Osteoblast (primary cell): ENCODE data around the gene SORCS2. TPM values are rescaled to one million over a fixed set of nuclear protein-coding genes. Genes with fewer than 3 reads are reported as not detected.

ENCODE experiments used
- DNase-seq: peaks from one replicate; pipeline ENCODE4 v3.0.0; 2011; ENCODE audit warnings: low spot score, mixed read lengths; ENCODE audit not compliant: insufficient read length; ENCODE audit errors: missing footprints
- H2AFZ ChIP-seq: 2 replicates; pipeline ENCODE4 v1.6.0; 2011; ENCODE audit warnings: mild to moderate bottlenecking, low read length
- H3K27ac ChIP-seq: 2 replicates; pipeline ENCODE4 v1.5.1; 2011; ENCODE audit warnings: mild to moderate bottlenecking, low read depth, low read length, moderate library complexity
- H3K27me3 ChIP-seq: 2 replicates; pipeline ENCODE4 v1.6.0; 2012; ENCODE audit warnings: mild to moderate bottlenecking, control low read depth, inconsistent platforms, low read length, moderate library complexity; ENCODE audit not compliant: insufficient read depth
- H3K36me3 ChIP-seq: 2 replicates; pipeline ENCODE4 v1.5.1; 2011; ENCODE audit warnings: mild to moderate bottlenecking, low read length, control low read depth, moderate library complexity; ENCODE audit not compliant: insufficient read depth
- H3K4me1 ChIP-seq: 2 replicates; pipeline ENCODE4 v1.5.1; 2011; ENCODE audit warnings: mild to moderate bottlenecking, low read length, control low read depth, moderate library complexity; ENCODE audit not compliant: insufficient read depth
- H3K4me2 ChIP-seq: 2 replicates; pipeline ENCODE4 v1.6.0; 2011; ENCODE audit warnings: mild to moderate bottlenecking, low read length; ENCODE audit not compliant: insufficient read depth
- H3K4me3 ChIP-seq: fragments of 200-600 bp; sonication (generic); 3 replicates; pipeline ENCODE4 v1.5.1; 2012; ENCODE audit warnings: mild to moderate bottlenecking, low read length, inconsistent platforms; ENCODE audit not compliant: insufficient read depth
- H3K79me2 ChIP-seq: 2 replicates; pipeline ENCODE4 v1.6.0; 2012; ENCODE audit warnings: mild to moderate bottlenecking, low read length, control low read depth, inconsistent platforms; ENCODE audit not compliant: insufficient read depth
- H3K9me3 ChIP-seq: 2 replicates; pipeline ENCODE4 v1.5.1; 2011; ENCODE audit warnings: low read depth, low read length, control low read depth
- H4K20me1 ChIP-seq: 2 replicates; pipeline ENCODE4 v1.6.0; 2012; ENCODE audit warnings: mild to moderate bottlenecking, low read length, control low read depth; ENCODE audit not compliant: insufficient read depth
- CTCF ChIP-seq: IDR thresholded peaks from 2 replicates; pipeline ENCODE4 v1.5.1; 2011; ENCODE audit warnings: mild to moderate bottlenecking, low read depth, low read length, moderate library complexity; ENCODE audit errors: extremely low read depth
- total RNA-seq: library from RNA; depleted of rRNA; stranded (reverse); fragments of >200 nt; gene quantifications from 2 replicates; pipeline ENCODE4 v1.2.3, GENCODE V29; 2012

Gene SORCS2
- total RNA-seq, 1 donor: 9.0 TPM

DNA sequence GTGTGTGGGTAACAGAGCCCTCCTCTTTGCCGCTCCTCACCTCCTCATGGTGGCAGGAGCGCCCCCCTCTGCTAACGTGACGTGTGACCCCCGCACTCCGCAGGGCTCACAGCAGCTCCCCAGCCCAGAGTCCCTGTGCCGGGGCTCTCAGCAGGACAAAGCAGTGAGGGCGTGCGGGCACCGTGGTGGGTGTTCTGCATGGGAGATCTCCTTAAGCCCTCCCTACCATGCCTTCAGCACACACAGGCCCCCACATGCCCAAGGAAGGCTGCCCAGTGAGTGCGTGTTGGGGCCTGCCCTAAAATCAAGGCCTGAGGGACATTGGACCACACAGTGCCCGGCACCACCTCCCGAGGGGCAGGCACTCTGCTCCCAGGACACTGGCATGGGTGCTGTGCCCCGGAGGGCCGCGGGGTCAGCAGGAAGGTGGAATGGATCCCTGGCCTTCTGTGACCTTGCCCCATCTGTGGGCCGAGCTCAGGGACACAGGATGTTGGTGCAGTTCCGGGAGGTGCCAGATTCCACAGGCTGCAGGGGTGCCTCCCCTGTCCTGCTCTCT is 232.3 kb downstream of the SORCS2 start:
- no peaks in the 10 kb centered on the region for H3K79me2 ChIP-seq
- no peaks in the 10 kb centered on the region for H3K27me3 ChIP-seq
- H3K27ac ChIP-seq: no peak overlapping the region
- H3K4me2 ChIP-seq: no peak overlapping the region
- no peaks in the 10 kb centered on the region for H3K36me3 ChIP-seq
- DNase-seq: peak; percentile 61
- TF ChIP-seq CTCF: no peak
- no peak overlapping the region for H2AFZ ChIP-seq
- H3K4me3 ChIP-seq: no peak overlapping the region
- no peaks in the 10 kb centered on the region for H3K9me3 ChIP-seq
- no peaks in the 10 kb centered on the region for H3K4me1 ChIP-seq
- no peaks in the 10 kb centered on the region for H4K20me1 ChIP-seq

DNA sequence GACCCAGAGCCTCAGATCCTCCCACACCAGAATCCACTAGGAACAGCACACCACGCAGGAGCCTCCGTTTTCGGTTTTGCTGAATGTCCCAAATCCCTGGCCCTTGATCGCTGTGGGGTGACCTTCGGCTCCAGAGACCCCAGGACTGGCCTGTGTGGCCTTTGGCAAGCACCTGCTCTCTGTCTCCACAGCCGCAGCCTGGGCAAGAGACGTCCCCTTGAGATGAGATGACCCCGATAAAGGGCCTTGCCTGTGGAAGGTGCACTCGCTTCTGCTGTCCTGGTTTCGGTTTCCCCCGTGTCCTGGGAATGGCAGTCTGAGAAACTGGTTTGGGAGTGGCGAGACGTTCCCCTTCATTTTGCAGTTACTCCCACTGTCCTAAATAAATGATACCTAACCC is 232.8 kb downstream of the SORCS2 start:
- peak; percentile 27 for DNase-seq
- no peaks in the 10 kb centered on the region for H3K36me3 ChIP-seq
- TF ChIP-seq CTCF: no peak
- H2AFZ ChIP-seq: no peak overlapping the region
- H3K79me2 ChIP-seq: no peaks in the 10 kb centered on the region
- H3K27me3 ChIP-seq: no peaks in the 10 kb centered on the region
- no peaks in the 10 kb centered on the region for H3K4me1 ChIP-seq
- no peaks in the 10 kb centered on the region for H4K20me1 ChIP-seq
- no peaks in the 10 kb centered on the region for H3K9me3 ChIP-seq
- no peak overlapping the region for H3K4me2 ChIP-seq
- H3K4me3 ChIP-seq: no peak overlapping the region
- no peak overlapping the region for H3K27ac ChIP-seq

DNA sequence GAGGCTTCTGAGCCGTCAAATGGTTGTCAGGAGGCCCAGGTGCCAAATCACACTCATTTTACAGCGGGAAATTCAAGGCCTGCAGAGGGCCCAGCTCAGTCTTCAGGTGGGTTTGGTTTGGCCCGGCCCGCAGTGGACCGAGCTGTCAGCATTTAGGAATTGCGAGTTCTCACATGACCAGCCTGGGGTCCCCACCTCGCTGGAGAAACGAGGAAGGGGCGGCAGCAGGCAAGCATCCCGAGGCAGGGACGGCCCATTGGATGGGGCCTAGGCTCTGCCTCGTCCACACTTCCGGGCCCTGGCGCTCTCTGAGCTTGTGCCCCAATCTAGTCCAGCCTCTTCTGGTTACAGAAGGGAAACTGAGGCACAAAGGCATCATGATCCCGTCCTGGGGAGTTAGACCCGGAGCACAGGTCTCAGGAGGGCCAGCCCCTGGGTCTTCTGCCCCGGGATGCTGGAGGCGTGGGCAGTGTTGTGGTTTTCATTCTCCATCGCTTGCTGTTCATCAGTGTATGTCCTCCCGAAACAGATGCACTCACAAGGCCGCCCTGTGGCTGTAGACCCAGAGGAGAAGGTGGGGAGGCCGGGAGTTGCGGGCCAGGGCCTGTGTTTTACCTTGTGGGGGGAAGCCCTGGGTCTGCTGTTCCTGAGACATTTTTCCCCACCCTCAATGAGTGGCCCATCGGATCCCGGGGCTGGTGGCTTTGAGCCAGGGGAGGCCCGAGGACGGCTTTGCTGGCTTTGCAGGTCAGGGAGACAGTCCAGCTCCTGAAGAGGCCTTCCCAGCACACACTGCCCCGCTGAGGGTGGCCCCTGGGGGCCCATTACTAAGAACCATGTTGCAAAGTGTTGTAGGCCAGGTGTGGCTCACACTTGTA is 233.5 kb downstream of the SORCS2 start:
- Histone ChIP-seq H3K36me3 (no peaks in the 10 kb centered on the region), H3K4me2 (no peak overlapping the region), H4K20me1 (no peaks in the 10 kb centered on the region), H3K9me3 (no peaks in the 10 kb centered on the region), H3K27ac (no peak overlapping the region), H3K27me3 (no peaks in the 10 kb centered on the region), H2AFZ (no peak overlapping the region), H3K4me1 (no peaks in the 10 kb centered on the region), H3K79me2 (no peaks in the 10 kb centered on the region), H3K4me3 (no peak overlapping the region)
- TF ChIP-seq CTCF: no peak
- DNase-seq: peak; percentile 69

- TF ChIP-seq CTCF: no peak
- Histone ChIP-seq H3K4me2 (no peak overlapping the region), H3K9me3 (no peaks in the 10 kb centered on the region), H3K27ac (no peak overlapping the region), H2AFZ (no peak overlapping the region), H3K4me3 (no peak overlapping the region), H3K4me1 (no peaks in the 10 kb centered on the region), H3K79me2 (no peaks in the 10 kb centered on the region), H3K27me3 (no peaks in the 10 kb centered on the region), H3K36me3 (no peaks in the 10 kb centered on the region), H4K20me1 (no peaks in the 10 kb centered on the region)
- DNase-seq: peak; percentile 75
These were observed 234.3 kb downstream of the SORCS2 start for GRCh38 chr4:7426525-7427171.
